GM21717 (cell line): ENCODE results near the gene SNRNP200.
"Not testable (repeated sequence)": the region's sequence is repeated elsewhere in the genome, so short reads cannot be mapped to it uniquely, and the experiment has no call there.

Experiments used
- ATAC-seq: cut with Tn5 transposase; IDR thresholded peaks from one replicate; pipeline ENCODE4 v1.9.1; 2021; ENCODE audit warnings: mild to moderate bottlenecking, moderate library complexity; ENCODE audit not compliant: unreplicated experiment

SNRNP200 gene

GRCh38 chr2:96325041-96325883, 19.9 kb upstream of the SNRNP200 start, which contains the start of gene ITPRIPL1:
Gene ITPRIPL1, plus strand, starts transcription at chr2:96325317. Its CDS starts 523 bp downstream, at chr2:96325840.
- no peak for ATAC-seq

- ATAC-seq: no peak
Measured at GRCh38 chr2:96324721-96325040, 19.3 kb upstream of the SNRNP200 start.

GRCh38 chr2:96323849-96324248, 18.5 kb upstream of the SNRNP200 start:
- ATAC-seq: no peak

GRCh38 chr2:96320728-96321622, 15.6 kb upstream of the SNRNP200 start:
- peak; percentile 29 for ATAC-seq

- ATAC-seq: no peak
Measured at GRCh38 chr2:96320326-96320725, 15.0 kb upstream of the SNRNP200 start.

- no peak for ATAC-seq
Measured at GRCh38 chr2:96319396-96319795, 14.1 kb upstream of the SNRNP200 start.

- ATAC-seq: no peak
Measured at GRCh38 chr2:96318723-96319122, 13.4 kb upstream of the SNRNP200 start.

- ATAC-seq: no peak
Measured at GRCh38 chr2:96317584-96317997, 12.2 kb upstream of the SNRNP200 start.

- no peak for ATAC-seq
Measured at GRCh38 chr2:96316999-96317398, 11.7 kb upstream of the SNRNP200 start.

- no peak for ATAC-seq
Measured at GRCh38 chr2:96315400-96316071, 10.2 kb upstream of the SNRNP200 start.

- no peak for ATAC-seq
Measured at GRCh38 chr2:96315005-96315399, 9.7 kb upstream of the SNRNP200 start.

- ATAC-seq: no peak
Measured at GRCh38 chr2:96308248-96308647, 2.9 kb upstream of the SNRNP200 start.

- ATAC-seq: no peak
Measured at GRCh38 chr2:96306370-96306769, 1.0 kb upstream of the SNRNP200 start.

GRCh38 chr2:96305979-96306308, 598 bp upstream of the SNRNP200 start:
- ATAC-seq: peak; percentile 5

GRCh38 chr2:96304606-96305005, 740 bp downstream of the SNRNP200 start:
- no peak for ATAC-seq

GRCh38 chr2:96301865-96302264, 3.5 kb downstream of the SNRNP200 start:
- ATAC-seq: no peak

- ATAC-seq: no peak
Measured at GRCh38 chr2:96296925-96297324, 8.4 kb downstream of the SNRNP200 start.

GRCh38 chr2:96294271-96294670, 11.1 kb downstream of the SNRNP200 start:
- not testable (repeated sequence) for ATAC-seq

- ATAC-seq: no peak
Measured at GRCh38 chr2:96291751-96292150, 13.6 kb downstream of the SNRNP200 start.

- no peak for ATAC-seq
Measured at GRCh38 chr2:96287273-96287856, 18.0 kb downstream of the SNRNP200 start.
